A673 (cell line): ENCODE results near the gene CDC42EP4.

Experiments
- CTCF ChIP-seq: fragments of 300-800, 200-600 bp; sonication (generic); conservative IDR thresholded peaks from 2 replicates; pipeline ENCODE4 v1.5.1; 2017; ENCODE audit warnings: low read depth, mild to moderate bottlenecking, antibody characterized with exemption, low read length, moderate library complexity, mixed read lengths
- EZH2 ChIP-seq: fragments of 200-600 bp; sonication (generic); IDR thresholded peaks from 2 replicates; pipeline ENCODE4 v1.6.1; 2017; ENCODE audit warnings: borderline replicate concordance, low read depth, mild to moderate bottlenecking, mixed read lengths, antibody characterized with exemption, low read length; ENCODE audit not compliant: poor library complexity, severe bottlenecking

- TF ChIP-seq CTCF (no peak), EZH2 (no peak)
Observed at GRCh38 chr17:73300392-73300791, 11.4 kb downstream of the CDC42EP4 start.
